ENCODE data around the gene CLCN1.

CLCN1 gene

GRCh38 chr7:143393267-143394041, 77.5 kb downstream of the CLCN1 start:
- Histone ChIP-seq H3K9ac (ENCODE audit: low read depth, low read length) (no peak overlapping the region), H3K36me3 (ENCODE audit: control insufficient read depth, insufficient read depth, low read length) (peaks cover 98% of the 10 kb centered on the region), H3K4me1 (ENCODE audit: control insufficient read depth, insufficient read depth, low read length) (no peaks in the 10 kb centered on the region), H3K9me3 (ENCODE audit: control insufficient read depth, insufficient read depth, low read length) (no peaks in the 10 kb centered on the region), H3K27ac (ENCODE audit: low read depth, low read length) (no peak overlapping the region), H3K27me3 (ENCODE audit: control insufficient read depth, insufficient read depth, low read length) (no peaks in the 10 kb centered on the region), H3K4me3 (ENCODE audit: low read depth, low read length) (no peak overlapping the region)

DNA sequence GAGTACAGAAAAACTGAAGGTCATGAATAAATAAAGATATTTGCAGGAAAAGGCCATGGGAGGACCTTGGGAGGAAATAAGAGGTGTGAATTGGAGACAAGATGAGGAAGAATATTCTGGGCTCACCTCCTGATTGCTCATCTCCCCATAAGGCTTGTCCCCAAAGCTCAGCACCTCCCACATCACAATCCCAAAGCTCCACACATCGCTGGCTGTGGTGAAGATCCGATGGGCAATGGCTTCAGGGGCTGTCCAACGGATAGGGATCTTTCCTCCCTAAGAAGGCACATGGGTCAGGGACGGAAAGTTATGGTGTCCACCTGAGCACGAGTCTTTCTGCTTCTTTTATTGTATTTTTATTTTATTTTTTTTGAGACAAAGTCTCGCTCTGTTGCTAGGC, 78.2 kb downstream of the CLCN1 start:
- Histone ChIP-seq H3K9ac (ENCODE audit: low read depth, low read length) (no peak overlapping the region), H3K9me3 (ENCODE audit: control insufficient read depth, insufficient read depth, low read length) (no peaks in the 10 kb centered on the region), H3K4me3 (ENCODE audit: low read depth, low read length) (no peak overlapping the region), H3K27me3 (ENCODE audit: control insufficient read depth, insufficient read depth, low read length) (no peaks in the 10 kb centered on the region), H3K27ac (ENCODE audit: low read depth, low read length) (no peak overlapping the region), H3K4me1 (ENCODE audit: control insufficient read depth, insufficient read depth, low read length) (no peaks in the 10 kb centered on the region), H3K36me3 (ENCODE audit: control insufficient read depth, insufficient read depth, low read length) (peaks cover 98% of the 10 kb centered on the region)

DNA sequence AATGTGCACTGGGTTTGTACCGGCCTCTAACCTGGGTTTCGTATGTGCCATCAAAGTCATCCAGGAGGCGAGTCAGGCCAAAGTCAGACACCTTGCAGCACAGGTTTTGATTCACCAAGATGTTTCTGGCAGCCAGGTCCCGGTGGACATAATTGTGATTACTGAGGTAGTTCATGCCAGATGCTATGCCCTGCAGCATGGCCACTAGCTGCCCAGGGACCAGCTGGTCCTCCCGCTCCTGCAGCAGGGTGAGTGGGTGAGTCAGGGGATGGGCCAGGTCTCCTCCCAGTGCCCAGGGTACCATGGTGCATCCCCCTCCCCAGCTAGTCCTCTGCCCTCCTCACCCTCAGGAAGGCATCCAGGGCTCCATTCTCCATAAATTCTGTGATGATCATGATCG, 78.9 kb downstream of the CLCN1 start:
- no peaks in the 10 kb centered on the region for H3K4me1 ChIP-seq (ENCODE audit: control insufficient read depth, insufficient read depth, low read length)
- H3K9ac ChIP-seq (ENCODE audit: low read depth, low read length): no peak overlapping the region
- no peak overlapping the region for H3K4me3 ChIP-seq (ENCODE audit: low read depth, low read length)
- H3K36me3 ChIP-seq (ENCODE audit: control insufficient read depth, insufficient read depth, low read length): peaks cover 98% of the 10 kb centered on the region
- no peaks in the 10 kb centered on the region for H3K27me3 ChIP-seq (ENCODE audit: control insufficient read depth, insufficient read depth, low read length)
- H3K9me3 ChIP-seq (ENCODE audit: control insufficient read depth, insufficient read depth, low read length): no peaks in the 10 kb centered on the region
- H3K27ac ChIP-seq (ENCODE audit: low read depth, low read length): no peak overlapping the region

- H3K9me3 ChIP-seq (ENCODE audit: control insufficient read depth, insufficient read depth, low read length): no peaks in the 10 kb centered on the region
- H3K4me1 ChIP-seq (ENCODE audit: control insufficient read depth, insufficient read depth, low read length): no peaks in the 10 kb centered on the region
- peaks cover 98% of the 10 kb centered on the region for H3K36me3 ChIP-seq (ENCODE audit: control insufficient read depth, insufficient read depth, low read length)
- H3K4me3 ChIP-seq (ENCODE audit: low read depth, low read length): no peak overlapping the region
- no peaks in the 10 kb centered on the region for H3K27me3 ChIP-seq (ENCODE audit: control insufficient read depth, insufficient read depth, low read length)
- no peak overlapping the region for H3K9ac ChIP-seq (ENCODE audit: low read depth, low read length)
- H3K27ac ChIP-seq (ENCODE audit: low read depth, low read length): no peak overlapping the region
These were observed 79.6 kb downstream of the CLCN1 start for GRCh38 chr7:143395187-143396149.

- Histone ChIP-seq H3K36me3 (ENCODE audit: control insufficient read depth, insufficient read depth, low read length) (peaks cover 98% of the 10 kb centered on the region), H3K9me3 (ENCODE audit: control insufficient read depth, insufficient read depth, low read length) (no peaks in the 10 kb centered on the region), H3K4me1 (ENCODE audit: control insufficient read depth, insufficient read depth, low read length) (no peaks in the 10 kb centered on the region), H3K9ac (ENCODE audit: low read depth, low read length) (no peak overlapping the region), H3K27ac (ENCODE audit: low read depth, low read length) (no peak overlapping the region), H3K4me3 (ENCODE audit: low read depth, low read length) (no peak overlapping the region), H3K27me3 (ENCODE audit: control insufficient read depth, insufficient read depth, low read length) (no peaks in the 10 kb centered on the region)
These were observed 80.3 kb downstream of the CLCN1 start for GRCh38 chr7:143396182-143396581.

DNA sequence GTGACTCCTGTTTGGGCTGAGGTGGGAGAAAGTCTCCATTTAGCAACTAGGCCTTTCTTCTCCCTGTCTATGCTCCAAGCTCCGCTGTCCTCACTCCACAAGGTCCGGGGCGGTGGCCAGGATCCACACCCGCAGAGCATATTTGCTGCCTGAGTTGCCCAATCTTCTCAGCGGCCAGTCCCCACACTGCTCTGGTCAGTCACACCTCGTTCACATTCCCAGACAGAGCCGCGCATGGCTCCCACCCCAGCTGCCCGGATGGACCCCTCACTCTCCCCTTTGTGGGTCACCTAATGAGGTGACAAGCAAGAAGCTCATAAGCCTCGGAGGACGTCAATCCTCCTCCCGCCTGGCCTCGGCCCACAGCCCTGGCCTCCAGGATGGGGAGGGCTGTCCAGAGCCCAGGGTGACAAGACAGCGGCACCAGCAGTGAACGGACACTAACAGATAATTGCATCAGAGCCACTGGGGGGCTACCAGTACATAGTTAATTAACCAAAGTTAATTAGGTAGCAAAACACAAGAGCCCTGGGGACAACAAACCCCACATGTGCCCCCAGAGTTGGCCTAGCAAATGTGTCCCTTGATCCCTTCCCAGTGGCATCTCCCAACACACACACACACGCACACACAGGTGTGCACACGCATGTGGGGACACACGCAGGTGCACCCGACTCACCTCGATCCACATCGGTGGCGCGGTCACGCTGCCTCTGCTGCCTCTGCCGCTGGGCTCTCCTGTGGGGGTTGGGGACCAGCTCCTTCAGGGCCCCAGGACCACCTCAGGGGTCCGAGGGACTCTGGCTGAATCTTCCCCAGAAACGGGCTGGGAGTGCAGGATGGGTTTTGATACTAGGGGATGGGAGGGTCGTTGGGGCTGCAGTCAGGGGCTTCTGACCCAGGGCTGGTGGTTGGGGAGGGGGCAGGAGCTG, 81.0 kb downstream of the CLCN1 start:
- no peaks in the 10 kb centered on the region for H3K4me1 ChIP-seq (ENCODE audit: control insufficient read depth, insufficient read depth, low read length)
- no peak overlapping the region for H3K27ac ChIP-seq (ENCODE audit: low read depth, low read length)
- H3K36me3 ChIP-seq (ENCODE audit: control insufficient read depth, insufficient read depth, low read length): peaks cover 98% of the 10 kb centered on the region
- H3K4me3 ChIP-seq (ENCODE audit: low read depth, low read length): no peak overlapping the region
- no peak overlapping the region for H3K9ac ChIP-seq (ENCODE audit: low read depth, low read length)
- no peaks in the 10 kb centered on the region for H3K9me3 ChIP-seq (ENCODE audit: control insufficient read depth, insufficient read depth, low read length)
- no peaks in the 10 kb centered on the region for H3K27me3 ChIP-seq (ENCODE audit: control insufficient read depth, insufficient read depth, low read length)

- Histone ChIP-seq H3K27me3 (ENCODE audit: control insufficient read depth, insufficient read depth, low read length) (no peaks in the 10 kb centered on the region), H3K36me3 (ENCODE audit: control insufficient read depth, insufficient read depth, low read length) (peaks cover 95% of the 10 kb centered on the region), H3K9ac (ENCODE audit: low read depth, low read length) (no peak overlapping the region), H3K4me1 (ENCODE audit: control insufficient read depth, insufficient read depth, low read length) (no peaks in the 10 kb centered on the region), H3K4me3 (ENCODE audit: low read depth, low read length) (no peak overlapping the region), H3K27ac (ENCODE audit: low read depth, low read length) (no peak overlapping the region), H3K9me3 (ENCODE audit: control insufficient read depth, insufficient read depth, low read length) (no peaks in the 10 kb centered on the region)
These were observed 82.0 kb downstream of the CLCN1 start for GRCh38 chr7:143397710-143398530.

DNA sequence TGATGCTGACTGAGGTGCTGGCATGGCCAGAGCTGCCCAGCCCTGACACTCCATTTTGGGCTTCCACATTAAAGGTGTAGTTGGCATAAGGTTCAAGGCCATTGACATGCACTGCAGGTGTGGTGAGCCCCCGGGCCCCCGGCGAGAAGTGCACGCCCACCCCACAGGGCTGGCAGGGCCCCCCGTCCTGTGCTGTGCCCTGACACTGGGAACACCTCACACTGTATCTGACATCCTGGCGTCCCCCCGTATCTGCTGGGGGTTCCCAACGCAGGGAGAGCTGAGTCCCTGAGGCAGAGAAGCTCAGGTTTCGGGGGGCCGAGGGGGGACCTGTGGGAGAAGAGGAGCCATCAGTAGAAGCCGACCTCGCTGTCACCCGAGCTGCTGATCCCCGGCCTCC, 82.7 kb downstream of the CLCN1 start:
- Histone ChIP-seq H3K9me3 (ENCODE audit: control insufficient read depth, insufficient read depth, low read length) (no peaks in the 10 kb centered on the region), H3K36me3 (ENCODE audit: control insufficient read depth, insufficient read depth, low read length) (peaks cover 91% of the 10 kb centered on the region), H3K4me3 (ENCODE audit: low read depth, low read length) (no peak overlapping the region), H3K27ac (ENCODE audit: low read depth, low read length) (no peak overlapping the region), H3K9ac (ENCODE audit: low read depth, low read length) (no peak overlapping the region), H3K27me3 (ENCODE audit: control insufficient read depth, insufficient read depth, low read length) (no peaks in the 10 kb centered on the region), H3K4me1 (ENCODE audit: control insufficient read depth, insufficient read depth, low read length) (no peaks in the 10 kb centered on the region)

GRCh38 chr7:143399151-143399550, 83.2 kb downstream of the CLCN1 start:
- H3K4me3 ChIP-seq (ENCODE audit: low read depth, low read length): no peak overlapping the region
- H3K36me3 ChIP-seq (ENCODE audit: control insufficient read depth, insufficient read depth, low read length): peaks cover 90% of the 10 kb centered on the region
- no peak overlapping the region for H3K27ac ChIP-seq (ENCODE audit: low read depth, low read length)
- H3K9ac ChIP-seq (ENCODE audit: low read depth, low read length): no peak overlapping the region
- no peaks in the 10 kb centered on the region for H3K4me1 ChIP-seq (ENCODE audit: control insufficient read depth, insufficient read depth, low read length)
- H3K27me3 ChIP-seq (ENCODE audit: control insufficient read depth, insufficient read depth, low read length): no peaks in the 10 kb centered on the region
- H3K9me3 ChIP-seq (ENCODE audit: control insufficient read depth, insufficient read depth, low read length): no peaks in the 10 kb centered on the region

GRCh38 chr7:143399642-143400041, 83.7 kb downstream of the CLCN1 start:
- H3K27ac ChIP-seq (ENCODE audit: low read depth, low read length): no peak overlapping the region
- peaks cover 87% of the 10 kb centered on the region for H3K36me3 ChIP-seq (ENCODE audit: control insufficient read depth, insufficient read depth, low read length)
- no peaks in the 10 kb centered on the region for H3K9me3 ChIP-seq (ENCODE audit: control insufficient read depth, insufficient read depth, low read length)
- no peak overlapping the region for H3K4me3 ChIP-seq (ENCODE audit: low read depth, low read length)
- H3K9ac ChIP-seq (ENCODE audit: low read depth, low read length): no peak overlapping the region
- no peaks in the 10 kb centered on the region for H3K4me1 ChIP-seq (ENCODE audit: control insufficient read depth, insufficient read depth, low read length)
- H3K27me3 ChIP-seq (ENCODE audit: control insufficient read depth, insufficient read depth, low read length): no peaks in the 10 kb centered on the region

All from HUES48 (cell line).